HepG2 (cell line): Measurements from ENCODE around the gene INHBB. TPM values are rescaled to one million over a fixed set of nuclear protein-coding genes. Genes with fewer than 3 reads are reported as not detected.

ENCODE experiments used
- ATAC-seq: fragments of 200-7000 bp; cut with Tn5 transposase; 3 replicates; pipeline ENCODE4 v1.9.1; 2020; ENCODE audit warnings: mild to moderate bottlenecking, moderate library complexity
- BruUV-seq: library from RNA; stranded (reverse); fragments of 400-500 nt; replicated peaks from 2 replicates; lab custom pipeline; 2021; lab: Mats Ljungman, UMichigan
- CTCF ChIA-PET: fragments of 300-600 bp; formaldehyde crosslinking; extraction: SDS; loops from one replicate; lab custom pipeline; 2021; ENCODE audit warnings: low total read pairs, inconsistent platforms, low intra/inter-chr PET ratio; lab: Yijun Ruan, JAX
- POLR2A ChIA-PET: fragments of 350-600 bp; sonication (Branson Sonifier 250); formaldehyde crosslinking; loops from one replicate; lab custom pipeline; 2020; ENCODE audit warnings: antibody characterized with exemption, inconsistent platforms; lab: Yijun Ruan, JAX
- DNase-seq: peaks from one replicate; pipeline ENCODE4 v3.0.0-alpha.2; 2015; ENCODE audit warnings: low spot score
- FAIRE-seq: peaks from 3 replicates; lab custom pipeline; 2011; peaks lifted over from hg19 to GRCh38; lab: Jason Lieb, UNC
- H2AFZ ChIP-seq: one replicate; pipeline ENCODE4 v1.6.1; 2011; ENCODE audit warnings: low read length, inconsistent platforms
- H3K27ac ChIP-seq: fragments of 300-600 bp; 3 replicates; pipeline ENCODE4 v1.8.0; 2011; ENCODE audit warnings: mixed run types, mild to moderate bottlenecking, mixed read lengths, low read length, inconsistent platforms; ENCODE audit not compliant: insufficient read depth; ENCODE audit errors: extremely low read length
- H3K27me3 ChIP-seq, 2 experiments: fragments of 200-600 bp in 1 of 2; 2 replicates in 1 of 2; 3 replicates in 1 of 2; pipeline versions ENCODE4 v1.6.0 to v1.8.0; 2011; ENCODE audit warnings: low read length in 2 of 2, mild to moderate bottlenecking in 2 of 2, moderate library complexity in 2 of 2, inconsistent platforms in 1 of 2; ENCODE audit not compliant: insufficient read depth in 2 of 2, control insufficient read depth in 1 of 2
- H3K36me3 ChIP-seq, 2 experiments: fragments of 200-600 bp in 1 of 2; replicated peaks in 1 of 2; 2 replicates in 1 of 2; 3 replicates in 1 of 2; pipeline versions ENCODE4 v1.5.1 to v1.8.0; 2011; ENCODE audit warnings: low read length in 2 of 2, inconsistent platforms in 1 of 2; ENCODE audit not compliant: insufficient read depth in 2 of 2, control insufficient read depth in 1 of 2
- H3K4me1 ChIP-seq: 2 replicates; pipeline ENCODE4 v1.5.1; 2012; ENCODE audit warnings: low read length, inconsistent platforms; ENCODE audit not compliant: insufficient read depth
- H3K4me2 ChIP-seq: 2 replicates; pipeline ENCODE4 v1.6.0; 2011; ENCODE audit warnings: low read depth, low read length, inconsistent platforms
- H3K4me3 ChIP-seq, 3 experiments: fragments of 200-600 bp in 1 of 3; sonication (generic), shearing (Covaris generic) in 1 of 3; replicated peaks in 1 of 3; 2 replicates each; pipeline ENCODE4 v1.5.1; 2011 to 2016; ENCODE audit warnings: low read length in 3 of 3, inconsistent platforms in 2 of 3, low read depth in 2 of 3, mild to moderate bottlenecking in 2 of 3, control low read depth in 1 of 3, mixed read lengths in 1 of 3; ENCODE audit not compliant: insufficient read depth in 1 of 3
- H3K79me2 ChIP-seq: one replicate; pipeline ENCODE4 v1.6.1; 2011; ENCODE audit warnings: low read length, inconsistent platforms; ENCODE audit not compliant: insufficient read depth
- H3K9ac ChIP-seq: 2 replicates; pipeline ENCODE4 v1.6.0; 2011; ENCODE audit warnings: mild to moderate bottlenecking, low read depth, low read length, inconsistent platforms; ENCODE audit not compliant: insufficient read depth
- H3K9me3 ChIP-seq: 2 replicates; pipeline ENCODE4 v1.5.1; 2012; ENCODE audit warnings: mild to moderate bottlenecking, low read length
- H4K20me1 ChIP-seq: 2 replicates; pipeline ENCODE4 v1.6.0; 2011; ENCODE audit warnings: inconsistent platforms, mild to moderate bottlenecking, low read length, moderate library complexity; ENCODE audit not compliant: insufficient read depth
- AGO2 ChIP-seq: fragments of 200-400 bp; formaldehyde crosslinking; optimal IDR thresholded peaks from 2 replicates; pipeline ENCODE3; 2017; ENCODE audit warnings: mild to moderate bottlenecking, low read depth, low read length, moderate library complexity
- CENPBD1 ChIP-seq: sonication (generic); formaldehyde crosslinking; IDR thresholded peaks from 2 replicates; pipeline ENCODE4 v1.8.0; 2022; ENCODE audit warnings: missing genetic modification reagents, low read depth, mild to moderate bottlenecking, borderline replicate concordance
- CENPX ChIP-seq: sonication (generic); formaldehyde crosslinking; IDR thresholded peaks from 2 replicates; pipeline ENCODE4 v1.9.0; 2021; ENCODE audit warnings: mild to moderate bottlenecking, missing genetic modification reagents, moderate library complexity
- ESRRA ChIP-seq: sonication (generic); formaldehyde crosslinking; IDR thresholded peaks from 2 replicates; pipeline ENCODE4 v1.5.1; 2020; ENCODE audit warnings: mild to moderate bottlenecking, low read depth, missing genetic modification reagents
- GMEB2 ChIP-seq: IDR thresholded peaks from 2 replicates; pipeline ENCODE4 v1.6.1; 2016; ENCODE audit warnings: missing biosample characterization, missing genetic modification reagents, low read depth
- HNF4G ChIP-seq, 2 experiments: sonication (generic) in 1 of 2; formaldehyde crosslinking in 1 of 2; IDR thresholded peaks; 2 replicates each; pipeline versions ENCODE4 v1.4.0 to v1.6.1; 2011 to 2020; ENCODE audit warnings: borderline replicate concordance in 2 of 2, low read depth in 2 of 2, mild to moderate bottlenecking in 2 of 2, low read length in 1 of 2, missing genetic modification reagents in 1 of 2, moderate library complexity in 1 of 2
- NCOR1 ChIP-seq: fragments of 200-600 bp; sonication (generic); IDR thresholded peaks from 2 replicates; pipeline ENCODE4 v1.7.0; 2017; ENCODE audit warnings: antibody characterized with exemption, low read length, borderline replicate concordance
- PATZ1 ChIP-seq: sonication (generic); formaldehyde crosslinking; IDR thresholded peaks from 2 replicates; pipeline ENCODE4 v1.4.0; 2020; ENCODE audit warnings: missing genetic modification reagents
- SALL1 ChIP-seq: sonication (generic); formaldehyde crosslinking; IDR thresholded peaks from 2 replicates; pipeline ENCODE4 v1.8.0; 2022; ENCODE audit warnings: mild to moderate bottlenecking, missing genetic modification reagents
- THRA ChIP-seq: sonication (generic); formaldehyde crosslinking; IDR thresholded peaks from 2 replicates; pipeline ENCODE4 v1.4.0; 2020; ENCODE audit warnings: missing genetic modification reagents, borderline replicate concordance
- WIZ ChIP-seq: sonication (generic); formaldehyde crosslinking; IDR thresholded peaks from 2 replicates; pipeline ENCODE4 v1.5.1; 2020; ENCODE audit warnings: mild to moderate bottlenecking, missing genetic modification reagents
- ZMYM4 ChIP-seq: sonication (generic); formaldehyde crosslinking; IDR thresholded peaks from 2 replicates; pipeline ENCODE4 v1.8.1; 2023; ENCODE audit warnings: mild to moderate bottlenecking, missing genetic modification reagents
- ZXDC ChIP-seq: sonication (generic); formaldehyde crosslinking; IDR thresholded peaks from 2 replicates; pipeline ENCODE4 v1.5.0; 2020; ENCODE audit warnings: mild to moderate bottlenecking, missing genetic modification reagents
- WGBS: methylation state at CpG from one replicate; pipeline ENCODE4 v1.1.6; 2017; ENCODE audit warnings: low lambda C conversion rate; 5-methylcytosine and 5-hydroxymethylcytosine counted together
- in situ Hi-C: cut with HindIII; loops from 2 replicates; pipeline ENCODE4 v1.10.0; 2017; ENCODE audit warnings: low pct_unique_long_range_greater_than_20kb; ENCODE audit not compliant: extremely low pct_ligation_motif_present
- intact Hi-C: fragments of 100-400 bp; cut with micrococcal nuclease; formaldehyde crosslinking; loops from one replicate; pipeline ENCODE4 v1.10.0; 2022; ENCODE audit not compliant: unreplicated experiment
- polyA plus RNA-seq, 8 experiments: library from polyadenylated mRNA; depleted of rRNA in 3 of 8; stranded (reverse) in 7 of 8; unstranded in 1 of 8; fragments of >200 nt; fragmentation: Illumina TruSeq in 4 of 8; extraction: Trizol in 4 of 8; gene quantifications; 2 replicates each; pipeline versions ENCODE4 v1.2.1 to v1.2.3, GENCODE V29; 2011 to 2016; ENCODE audit warnings: low read depth in 4 of 8, missing spikeins in 1 of 8, mixed read lengths in 1 of 8; ENCODE audit not compliant: insufficient read depth in 1 of 8
- total RNA-seq, 5 experiments: library from RNA; depleted of rRNA; stranded (reverse); fragments of >200 nt; fragmentation: Illumina TruSeq; extraction: Trizol; gene quantifications; 2 replicates each; pipeline ENCODE4 v1.2.3, GENCODE V29; 2016; ENCODE audit warnings: low read depth in 1 of 5

The INHBB gene
- total and polyA plus RNA-seq, 2 of the 13 experiments (the other 11 are each of a cell fraction or from before 2014, with no cell fraction given) = 0.20 to 1.7 TPM

GRCh38 chr2:120384486-120385354, 38.8 kb downstream of the INHBB start:
- intact Hi-C loops = no loop called here
- peaks cover 22% of the 10 kb centered on the region for H3K4me1 ChIP-seq
- peaks cover 2% of the 10 kb centered on the region; the same call in 1 of the 2 replicates for H4K20me1 ChIP-seq
- ChIA-PET CTCF (no interaction called here), POLR2A (interaction anchor here (0.7 to 2.1 kb wide), 4 partner anchors 11 to 85 kb away, joined by 3 to 10 read pairs (median 7); no protein-coding TSS in a partner anchor)
- H3K27ac ChIP-seq = no peak overlapping the region
- H2AFZ ChIP-seq = no peak overlapping the region
- DNase-seq (peak; percentile 82), FAIRE-seq (peak; percentile 88), ATAC-seq (peak; percentile 68)
- no peak overlapping the region for H3K9ac ChIP-seq
- no TSS peak for BruUV-seq
- H3K27me3 ChIP-seq = peaks cover 4 to 6% of the 10 kb centered on the region in 2 experiments; a peak in 3 of 5 replicates
- no peaks in the 10 kb centered on the region for H3K79me2 ChIP-seq
- no peaks in the 10 kb centered on the region for H3K36me3 ChIP-seq
- H3K4me3 ChIP-seq = no peak overlapping the region
- in situ Hi-C loops = no loop called here
- WGBS = 12% methylated on average over 12 of the region's 13 CpGs
- peak overlapping the region; percentile 48 for H3K4me2 ChIP-seq
- H3K9me3 ChIP-seq = no peaks in the 10 kb centered on the region
- TF ChIP-seq SALL1 (CRISPR knock-in tag) (peak; percentile 47; the same call in 1 of the 2 replicates), NCOR1 (0 out of 2 replicates have a peak, but pooled peaks have one; percentile 29), AGO2 (no peak), WIZ (no peak), CENPBD1 (CRISPR knock-in tag) (no peak), GMEB2 (CRISPR knock-in tag) (no peak), PATZ1 (CRISPR knock-in tag) (peak; percentile 46; the same call in 1 of the 2 replicates), ESRRA (CRISPR knock-in tag) (peak; percentile 76), CENPX (CRISPR knock-in tag) (no peak), THRA (CRISPR knock-in tag) (peak; percentile 57; the same call in 1 of the 2 replicates), HNF4G (IDR thresholded peaks at IDR 0.05; ENCODE audit: borderline replicate concordance, low read depth, low read length) (peak; percentile 81), HNF4G (CRISPR knock-in tag; IDR thresholded peaks at IDR 0.05; ENCODE audit: borderline replicate concordance, low read depth) (no peak), ZMYM4 (CRISPR knock-in tag) (peak; percentile 42; the same call in 1 of the 2 replicates), ZXDC (CRISPR knock-in tag) (peak; percentile 73; the same call in 1 of the 2 replicates)
